ENCODE measurements around the gene HSD3B7.

DNA sequence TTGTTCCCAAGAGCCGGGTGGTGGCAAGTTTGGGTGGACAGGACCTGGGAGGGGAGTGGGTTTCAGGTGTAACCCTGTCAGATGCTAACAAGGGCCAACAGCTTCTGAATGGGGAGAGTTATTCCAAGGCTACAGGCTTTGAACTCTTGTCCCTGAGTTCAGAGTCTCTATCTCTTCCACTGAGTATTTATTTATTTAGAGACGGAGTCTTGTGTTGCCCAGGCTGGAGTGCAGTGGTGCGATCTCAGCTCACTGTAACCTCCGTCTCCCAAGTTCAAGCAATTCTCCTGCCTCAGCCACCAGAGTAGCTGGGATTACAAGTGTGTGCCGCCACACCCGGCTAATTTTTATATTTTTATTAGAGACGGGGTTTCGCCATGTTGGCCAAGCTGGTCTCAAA lies 30.0 kb upstream of the HSD3B7 start:
- TF ChIP-seq POLR2A (IDR thresholded peaks at IDR 0.05; ENCODE audit: low read depth, low read length) (no peak), POLR2AphosphoS5 (IDR thresholded peaks at IDR 0.05; ENCODE audit: low read depth, low read length) (no peak)
